GM20000 (cell line): ENCODE data around the gene HMGN3.

Experiments
- DNase-seq: peaks from one replicate; pipeline ENCODE4 v3.0.0; 2012; ENCODE audit warnings: low spot score
- CTCF ChIP-seq: IDR thresholded peaks from 2 replicates; pipeline ENCODE4 v1.5.1; 2012; ENCODE audit warnings: mild to moderate bottlenecking, control low read depth; ENCODE audit errors: extremely low read depth, missing control alignments

HMGN3 gene

GRCh38 chr6:79232696-79233462 lies 1.6 kb downstream of the HMGN3 start:
- no peak for DNase-seq
- no peak for TF ChIP-seq CTCF

GRCh38 chr6:79231666-79232065 lies 2.8 kb downstream of the HMGN3 start:
- TF ChIP-seq CTCF, result no peak
- DNase-seq, result no peak

GRCh38 chr6:79231101-79231500 lies 3.4 kb downstream of the HMGN3 start:
- TF ChIP-seq CTCF, result no peak
- DNase-seq, result no peak

GRCh38 chr6:79230149-79230548 lies 4.3 kb downstream of the HMGN3 start:
- no peak for TF ChIP-seq CTCF
- no peak for DNase-seq

GRCh38 chr6:79227445-79227844 lies 7.0 kb downstream of the HMGN3 start:
- TF ChIP-seq CTCF, result no peak
- no peak for DNase-seq

GRCh38 chr6:79226660-79227059 lies 7.8 kb downstream of the HMGN3 start:
- TF ChIP-seq CTCF, result no peak

GRCh38 chr6:79225717-79226599 lies 8.5 kb downstream of the HMGN3 start:
- no peak for TF ChIP-seq CTCF
- DNase-seq, result no peak

More at GRCh38 chr6:79226660-79227059, 7.8 kb downstream of the HMGN3 start:
- DNase-seq, result no peak
